ENCODE data around the gene GAGE1. TPM values are rescaled to one million over a fixed set of nuclear protein-coding genes. Genes with fewer than 3 reads are reported as not detected.

The GAGE1 gene
- total and polyA plus RNA-seq, 4 donors: not detected

Other genes starting within 250 kb of the GAGE1 start
- gene GAGE12C, start 66.8 kb upstream of the GAGE1 start, total RNA-seq: not detected
- not detected for gene GAGE12C, start 66.8 kb upstream of the GAGE1 start, polyA plus RNA-seq
- gene GAGE12D, start 57.3 kb upstream of the GAGE1 start, total RNA-seq: not detected
- gene GAGE12D, start 57.3 kb upstream of the GAGE1 start, polyA plus RNA-seq: not detected
- not detected for gene GAGE12E, start 47.7 kb upstream of the GAGE1 start, total RNA-seq
- not detected for gene GAGE12E, start 47.7 kb upstream of the GAGE1 start, polyA plus RNA-seq
- not detected for gene GAGE12F, start 38.2 kb upstream of the GAGE1 start, total RNA-seq
- not detected for gene GAGE12F, start 38.2 kb upstream of the GAGE1 start, polyA plus RNA-seq
- not detected for gene GAGE12G, start 28.6 kb upstream of the GAGE1 start, total RNA-seq
- not detected for gene GAGE12G, start 28.6 kb upstream of the GAGE1 start, polyA plus RNA-seq
- gene GAGE12H, start 19.1 kb upstream of the GAGE1 start, total RNA-seq: not detected
- gene GAGE12H, start 19.1 kb upstream of the GAGE1 start, polyA plus RNA-seq: not detected
- gene GAGE2A, start 9.5 kb upstream of the GAGE1 start, total RNA-seq: not detected
- gene GAGE2A, start 9.5 kb upstream of the GAGE1 start, polyA plus RNA-seq: not detected
- not detected for gene PAGE1, start 97.0 kb downstream of the GAGE1 start, total RNA-seq
- not detected for gene PAGE1, start 97.0 kb downstream of the GAGE1 start, polyA plus RNA-seq
- gene PAGE4, start 230.3 kb downstream of the GAGE1 start, total RNA-seq: not detected
- not detected for gene PAGE4, start 230.3 kb downstream of the GAGE1 start, polyA plus RNA-seq